Naive B cell (primary cell): Measurements from ENCODE around the gene ZNF554. TPM values are rescaled to one million over a fixed set of nuclear protein-coding genes. Genes with fewer than 3 reads are reported as not detected.
"Not testable (repeated sequence)": the region's sequence is repeated elsewhere in the genome, so short reads cannot be mapped to it uniquely, and the experiment has no call there.

Source experiments
- ATAC-seq, 2 donors: fragments of 150-1000 bp; cut with Tn5 transposase; 2 replicates each; pipeline ENCODE4 v1.10.0; 2021; ENCODE audit warnings: low read depth in 2 of 2, mild to moderate bottlenecking in 2 of 2, moderate library complexity in 2 of 2
- DNase-seq: peaks from one replicate; pipeline ENCODE4 v3.0.0; 2022
- H3K27ac Mint-ChIP-seq, 6 donors: one replicate each; pipeline ENCODE4 v1.8.0; 2020 to 2022; ENCODE audit warnings: mild to moderate bottlenecking in 6 of 6, mixed read lengths in 6 of 6, moderate library complexity in 5 of 6, inconsistent platforms in 2 of 6
- H3K27me3 Mint-ChIP-seq, 3 donors: one replicate each; pipeline ENCODE4 v1.8.0; 2021 to 2022; ENCODE audit warnings: mixed read lengths in 3 of 3, mild to moderate bottlenecking in 1 of 3
- H3K36me3 Mint-ChIP-seq, 2 donors: one replicate each; pipeline ENCODE4 v1.8.0; 2020 to 2022; ENCODE audit warnings: mixed read lengths in 2 of 2, inconsistent platforms in 1 of 2, mild to moderate bottlenecking in 1 of 2
- H3K4me1 Mint-ChIP-seq, 3 donors: one replicate each; pipeline ENCODE4 v1.8.0; 2020 to 2022; ENCODE audit warnings: mixed read lengths in 3 of 3, inconsistent platforms in 1 of 3, mild to moderate bottlenecking in 1 of 3, moderate library complexity in 1 of 3
- H3K4me3 Mint-ChIP-seq, 8 donors: one replicate each; pipeline ENCODE4 v1.8.0; 2020 to 2022; ENCODE audit warnings: mild to moderate bottlenecking in 8 of 8, mixed read lengths in 8 of 8, moderate library complexity in 8 of 8, inconsistent platforms in 2 of 8
- H3K9me3 Mint-ChIP-seq, 7 donors: one replicate each; pipeline ENCODE4 v1.8.0; 2020 to 2022; ENCODE audit warnings: mixed read lengths in 7 of 7, mild to moderate bottlenecking in 5 of 7, inconsistent platforms in 2 of 7, moderate library complexity in 1 of 7
- polyA plus RNA-seq, 6 donors: library from polyadenylated mRNA; unstranded; fragments of 300-500 nt; fragmentation: Illumina TruSeq; gene quantifications; one replicate each; pipeline ENCODE4 v1.2.3, GENCODE V29; 2021; ENCODE audit warnings: low read depth in 6 of 6

ZNF554 gene
- polyA plus RNA-seq, 6 donors from 2014 or later, result 0.70 to 6.3 (median 3.0) TPM

- Mint-ChIP-seq H3K27me3 (no peaks in the 10 kb centered on the region), H3K36me3 (peaks cover 0 to under 1% of the 10 kb centered on the region in 2 donors), H3K27ac (no peak overlapping the region), H3K9me3 (peaks cover 0 to 2% (median 0%) of the 10 kb centered on the region in 7 donors), H3K4me1 (peaks cover 5 to 10% (median 8%) of the 10 kb centered on the region in 3 donors), H3K4me3 (no peak overlapping the region)
- DNase-seq, result no peak
- no peak for ATAC-seq
Observed at GRCh38 chr19:2814426-2814825, 5.2 kb upstream of the ZNF554 start.

- no peak for DNase-seq
- no peak for ATAC-seq
- Mint-ChIP-seq H3K9me3 (peaks cover 0 to 2% (median 0%) of the 10 kb centered on the region in 7 donors), H3K36me3 (no peaks in the 10 kb centered on the region), H3K27me3 (no peaks in the 10 kb centered on the region), H3K4me3 (no peak overlapping the region), H3K27ac (no peak overlapping the region), H3K4me1 (peaks cover 5 to 11% (median 8%) of the 10 kb centered on the region in 3 donors)
Observed at GRCh38 chr19:2815191-2815614, 4.5 kb upstream of the ZNF554 start.

- no peak for ATAC-seq
- Mint-ChIP-seq H3K4me1 (peaks cover 7 to 13% (median 8%) of the 10 kb centered on the region in 3 donors), H3K27ac (peak overlapping the region in 3 of 6 donors; percentile 22 to 62 (median 56)), H3K9me3 (peaks cover 0 to 2% (median 0%) of the 10 kb centered on the region in 7 donors), H3K36me3 (no peaks in the 10 kb centered on the region), H3K4me3 (no peak overlapping the region), H3K27me3 (no peaks in the 10 kb centered on the region)
- no peak for DNase-seq
Observed at GRCh38 chr19:2815923-2816322, 3.7 kb upstream of the ZNF554 start.

DNA sequence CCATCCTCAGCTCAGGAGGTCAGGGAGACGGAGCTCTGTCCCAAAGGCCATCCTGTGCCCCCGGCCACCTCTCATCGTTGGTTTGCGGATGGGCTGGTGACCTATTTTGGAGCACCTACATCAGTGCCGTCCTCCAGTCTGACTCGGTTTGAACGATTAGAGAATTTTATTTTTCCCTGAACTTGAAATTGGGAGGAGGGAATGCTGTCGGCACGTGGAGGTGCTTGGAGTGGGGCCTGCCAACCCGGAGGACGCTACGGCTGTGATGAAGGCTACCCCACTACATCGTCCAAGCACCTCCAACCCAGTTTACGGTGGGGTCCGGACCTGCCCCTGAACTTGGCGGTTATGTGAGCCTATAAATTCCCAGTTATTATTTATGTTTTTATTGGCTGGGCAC, 3.0 kb upstream of the ZNF554 start:
- H3K9me3 Mint-ChIP-seq, result peaks cover 0 to 2% (median 0%) of the 10 kb centered on the region in 7 donors

DNA sequence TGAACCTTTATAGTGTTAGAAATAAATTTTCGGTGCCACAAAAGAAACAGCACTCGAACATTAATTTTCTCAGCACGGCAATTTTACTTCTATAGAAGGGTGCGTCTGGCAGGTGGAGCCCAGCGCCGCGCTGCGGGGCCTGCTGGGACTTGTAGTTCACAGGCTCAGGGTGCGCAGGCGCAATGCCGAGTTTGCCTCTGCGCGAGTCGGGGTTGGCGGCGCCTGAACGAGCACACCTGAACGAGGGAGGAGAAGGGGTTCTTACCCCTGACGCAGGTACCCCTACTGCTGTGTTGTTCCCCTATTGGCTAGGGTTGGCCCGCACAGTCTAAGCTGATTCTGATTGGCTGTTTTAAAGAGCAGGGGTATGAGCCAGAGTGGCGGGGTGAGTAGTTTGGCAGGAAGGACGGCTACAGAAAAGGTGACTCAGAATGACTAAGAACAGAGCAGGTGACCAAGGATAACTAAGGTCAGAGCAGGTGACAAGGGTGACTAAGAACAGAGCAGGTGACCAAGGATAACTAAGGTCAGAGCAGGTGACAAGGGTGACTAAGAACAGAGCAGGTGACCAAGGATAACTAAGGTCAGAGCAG, 2.3 kb upstream of the ZNF554 start:
- ATAC-seq, DNase-seq, H3K27me3 Mint-ChIP-seq, H3K36me3 Mint-ChIP-seq, H3K9me3 Mint-ChIP-seq: not testable (repeated sequence)
- peak overlapping the region in 3 of 8 donors; percentile 33 to 79 (median 44) for H3K4me3 Mint-ChIP-seq
- peaks cover 8 to 17% (median 13%) of the 10 kb centered on the region in 3 donors for H3K4me1 Mint-ChIP-seq
- H3K27ac Mint-ChIP-seq, result peak overlapping the region in 4 of 6 donors; percentile 14 to 88 (median 66)

More for the DNA sequence above, 3.0 kb upstream of the ZNF554 start:
- Mint-ChIP-seq H3K4me3 (no peak overlapping the region), H3K36me3 (no peaks in the 10 kb centered on the region), H3K4me1 (peaks cover 8 to 13% (median 12%) of the 10 kb centered on the region in 3 donors), H3K27ac (no peak overlapping the region), H3K27me3 (no peaks in the 10 kb centered on the region)
- DNase-seq, result no peak
- ATAC-seq, result no peak

DNA sequence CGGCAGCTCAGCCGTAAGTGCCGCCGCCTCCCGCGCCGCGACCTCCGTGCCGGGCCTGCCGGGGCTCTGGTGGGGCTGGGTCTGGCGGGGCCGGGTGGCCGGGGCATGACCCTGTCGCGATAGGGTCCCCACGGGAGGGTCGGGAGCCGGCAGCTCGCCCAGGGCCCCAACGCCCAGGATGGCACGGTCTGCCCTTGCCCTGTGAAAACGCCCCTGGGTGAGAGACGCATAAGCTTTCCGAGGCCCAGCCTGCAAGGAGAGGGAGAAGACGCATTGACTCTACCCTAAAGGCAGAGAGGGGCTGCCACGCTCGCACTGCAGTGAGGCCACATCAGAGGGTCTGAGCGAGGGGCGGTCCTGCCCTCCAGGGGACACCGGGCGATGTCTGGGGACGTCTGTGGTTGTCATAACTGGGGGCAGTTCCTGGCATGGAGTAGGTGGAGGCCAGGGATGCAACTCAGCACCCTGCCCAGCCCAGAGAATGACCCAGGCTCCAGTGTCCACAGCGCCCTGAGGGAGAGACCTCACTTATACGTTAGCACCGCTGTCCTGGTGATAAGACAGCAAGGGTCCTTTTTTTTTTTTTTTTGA, 539 bp downstream of the ZNF554 start:
- ATAC-seq (peak in 1 of 2 donors; percentile 13), DNase-seq (no peak)
- H3K4me3 Mint-ChIP-seq, result peak overlapping the region; percentile 81 to 90 (median 86)

DNA sequence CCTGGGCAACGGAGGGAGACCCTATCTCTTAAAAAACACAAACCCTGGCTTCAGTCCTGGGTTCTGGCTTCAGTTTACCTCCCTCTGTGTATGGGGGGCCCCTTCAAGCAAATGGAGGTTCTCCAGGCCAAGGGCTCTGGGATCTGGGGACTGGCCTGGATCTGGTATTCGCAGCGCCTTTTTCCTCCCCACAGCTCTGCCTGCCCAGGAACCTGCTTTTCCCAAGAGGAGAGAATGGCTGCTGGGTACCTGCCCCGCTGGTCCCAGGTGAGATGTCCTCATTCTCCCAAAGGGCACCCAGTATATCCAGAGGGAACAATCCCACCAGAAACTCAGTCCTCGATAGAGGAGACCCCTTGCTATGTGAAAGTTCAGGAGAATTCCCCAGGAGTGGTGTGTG, 3.2 kb downstream of the ZNF554 start:
- H3K27me3 Mint-ChIP-seq, result no peaks in the 10 kb centered on the region
- ATAC-seq (no peak), DNase-seq (no peak)
- no peak overlapping the region for H3K27ac Mint-ChIP-seq
- H3K4me1 Mint-ChIP-seq, result peaks cover 8 to 17% (median 12%) of the 10 kb centered on the region in 3 donors
- H3K36me3 Mint-ChIP-seq, result peaks cover 9 to 11% of the 10 kb centered on the region in 2 donors
- peak overlapping the region in 1 of 8 donors; percentile 54 for H3K4me3 Mint-ChIP-seq
- peaks cover 0 to 4% (median 0%) of the 10 kb centered on the region in 7 donors for H3K9me3 Mint-ChIP-seq

More for the DNA sequence above, 539 bp downstream of the ZNF554 start:
- Mint-ChIP-seq H3K4me1 (peaks cover 8 to 17% (median 13%) of the 10 kb centered on the region in 3 donors), H3K9me3 (peaks cover 0 to 2% (median 0%) of the 10 kb centered on the region in 7 donors), H3K36me3 (peaks cover 0 to 5% of the 10 kb centered on the region in 2 donors), H3K27ac (peak overlapping the region in 3 of 6 donors; percentile 32 to 60 (median 34)), H3K27me3 (no peaks in the 10 kb centered on the region)

GRCh38 chr19:2823646-2824045, 4.0 kb downstream of the ZNF554 start:
- Mint-ChIP-seq H3K9me3 (peaks cover 0 to 5% (median 0%) of the 10 kb centered on the region in 7 donors), H3K4me1 (peaks cover 7 to 14% (median 14%) of the 10 kb centered on the region in 3 donors), H3K27me3 (no peaks in the 10 kb centered on the region), H3K4me3 (peak overlapping the region in 2 of 8 donors; percentile 33 to 60), H3K27ac (no peak overlapping the region), H3K36me3 (peaks cover 11 to 14% of the 10 kb centered on the region in 2 donors)
- ATAC-seq, result no peak
- DNase-seq, result no peak

DNA sequence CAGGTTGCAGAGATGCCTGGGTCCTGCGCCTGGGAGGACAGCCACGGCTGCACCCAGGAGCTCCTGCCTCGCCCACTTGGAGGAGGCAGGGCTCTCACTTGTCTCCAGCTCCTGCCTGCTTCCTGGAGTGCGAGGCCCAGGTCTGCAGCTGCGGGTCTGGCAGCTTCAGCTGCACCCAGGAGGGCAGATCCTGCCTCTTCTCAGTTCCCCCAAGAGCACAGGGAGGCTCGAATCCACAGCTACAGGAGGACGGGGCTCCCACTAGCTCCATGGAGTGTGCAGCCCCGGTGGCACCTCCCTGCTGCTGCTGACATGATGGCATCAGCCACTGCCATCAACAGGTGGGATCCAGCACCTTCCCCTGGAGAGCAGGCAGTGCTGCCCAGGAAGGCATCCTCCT, 4.5 kb downstream of the ZNF554 start:
- peaks cover 11 to 14% of the 10 kb centered on the region in 2 donors for H3K36me3 Mint-ChIP-seq
- no peak overlapping the region for H3K27ac Mint-ChIP-seq
- ATAC-seq, result no peak
- H3K4me3 Mint-ChIP-seq, result peak overlapping the region in 1 of 8 donors; percentile 63
- H3K9me3 Mint-ChIP-seq, result peaks cover 0 to 5% (median 0%) of the 10 kb centered on the region in 7 donors
- no peaks in the 10 kb centered on the region for H3K27me3 Mint-ChIP-seq
- peaks cover 6 to 13% (median 12%) of the 10 kb centered on the region in 3 donors for H3K4me1 Mint-ChIP-seq
- no peak for DNase-seq

DNA sequence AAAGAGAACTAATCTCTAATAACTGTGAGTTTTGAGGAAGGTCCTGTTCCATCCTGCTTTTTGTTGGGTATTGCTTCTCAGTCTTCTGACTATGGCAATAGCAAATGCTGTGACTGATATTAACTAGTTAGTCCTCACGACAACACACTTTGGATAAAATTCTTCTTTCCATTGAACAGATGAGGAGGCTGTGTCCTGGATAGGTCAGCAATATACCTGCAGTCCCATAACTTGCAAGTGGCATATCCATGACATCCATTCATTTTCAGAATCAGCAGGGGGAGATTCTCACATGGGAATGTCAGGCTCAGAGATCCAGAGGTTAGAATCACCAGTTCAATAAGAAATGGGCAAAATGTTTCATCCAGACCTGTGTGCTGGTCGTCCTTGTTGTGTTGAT, 7.4 kb downstream of the ZNF554 start:
- Mint-ChIP-seq H3K27ac (no peak overlapping the region), H3K4me3 (no peak overlapping the region), H3K4me1 (peaks cover 2 to 7% (median 6%) of the 10 kb centered on the region in 3 donors), H3K9me3 (peaks cover 0 to 15% (median 5%) of the 10 kb centered on the region in 7 donors), H3K36me3 (peaks cover 11 to 14% of the 10 kb centered on the region in 2 donors), H3K27me3 (no peaks in the 10 kb centered on the region)
- ATAC-seq (no peak), DNase-seq (no peak)

DNA sequence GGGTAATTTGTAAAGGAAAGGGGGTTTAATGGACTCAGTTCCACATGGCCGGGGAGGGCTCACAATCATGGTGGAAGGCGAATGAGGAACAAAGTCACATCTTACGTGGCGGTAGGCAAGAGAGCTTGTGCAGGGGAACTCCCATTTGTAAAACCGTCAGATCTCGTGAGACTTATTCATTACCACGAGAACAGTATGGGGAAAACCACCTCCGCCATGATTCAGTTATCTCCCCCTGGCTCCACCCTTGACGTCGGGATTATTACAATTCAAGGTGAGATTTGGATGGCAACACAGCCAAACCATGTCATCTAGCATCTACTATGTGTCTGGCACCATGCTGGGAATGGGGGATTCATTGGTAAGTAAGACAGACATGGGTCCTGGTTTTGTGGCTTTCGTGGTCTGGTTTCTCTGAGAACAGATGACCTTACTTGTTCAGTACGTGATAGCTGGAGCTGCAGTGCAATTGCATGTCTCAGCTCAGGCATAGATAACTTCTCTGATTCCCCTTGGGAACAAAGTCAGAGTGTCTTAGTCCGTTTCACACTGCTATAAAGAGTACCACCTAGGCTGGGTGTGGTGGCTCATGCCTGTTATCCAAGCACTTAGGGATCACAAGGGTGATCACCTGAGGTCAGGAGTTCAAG, 8.3 kb downstream of the ZNF554 start:
- Mint-ChIP-seq H3K4me1 (peaks cover 0 to 9% (median 7%) of the 10 kb centered on the region in 3 donors), H3K4me3 (no peak overlapping the region), H3K27me3 (no peaks in the 10 kb centered on the region), H3K36me3 (peaks cover 18 to 22% of the 10 kb centered on the region in 2 donors), H3K9me3 (peaks cover 2 to 24% (median 9%) of the 10 kb centered on the region in 7 donors), H3K27ac (peak overlapping the region in 1 of 6 donors; percentile 69)
- ATAC-seq (peak in 1 of 2 donors; percentile 14), DNase-seq (no peak)

DNA sequence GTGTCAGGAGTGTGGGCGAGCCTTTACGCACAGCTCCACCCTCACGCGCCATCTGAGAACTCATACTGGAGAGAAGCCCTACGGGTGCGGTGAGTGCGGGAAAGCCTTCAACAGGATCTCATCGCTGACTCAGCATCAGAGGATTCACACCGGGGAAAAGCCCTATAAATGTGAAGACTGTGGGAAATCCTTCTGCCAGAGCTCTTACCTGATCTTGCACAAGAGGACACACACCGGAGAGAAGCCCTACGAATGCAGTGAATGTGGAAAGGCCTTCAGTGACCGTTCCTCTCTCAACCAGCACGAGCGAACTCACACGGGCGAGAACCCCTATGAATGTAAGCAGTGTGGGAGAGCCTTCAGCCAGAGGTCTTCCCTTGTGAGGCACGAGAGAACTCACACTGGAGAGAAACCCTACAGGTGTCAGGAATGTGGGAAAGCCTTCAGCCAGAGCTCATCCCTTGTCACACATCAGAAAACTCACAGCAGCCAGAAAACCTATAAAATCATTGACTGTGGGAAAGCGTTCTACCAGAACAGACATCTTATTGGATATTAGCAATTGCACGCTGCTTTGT, 14.7 kb downstream of the ZNF554 start:
- Mint-ChIP-seq H3K9me3 (peaks cover 9 to 65% (median 39%) of the 10 kb centered on the region in 7 donors), H3K27ac (no peak overlapping the region)
- no peak for DNase-seq

GRCh38 chr19:2837430-2837829, 17.8 kb downstream of the ZNF554 start:
- Mint-ChIP-seq H3K36me3 (peaks cover 30 to 32% of the 10 kb centered on the region in 2 donors), H3K27me3 (no peaks in the 10 kb centered on the region), H3K9me3 (peaks cover 9 to 52% (median 36%) of the 10 kb centered on the region in 7 donors), H3K4me1 (peaks cover 9 to 16% (median 10%) of the 10 kb centered on the region in 3 donors), H3K27ac (peak overlapping the region in 1 of 6 donors; percentile 54), H3K4me3 (peak overlapping the region in 1 of 8 donors; percentile 56)
- DNase-seq (no peak), ATAC-seq (no peak)

More for the DNA sequence above, 14.7 kb downstream of the ZNF554 start:
- peaks cover 0 to 4% (median 0%) of the 10 kb centered on the region in 3 donors for H3K4me1 Mint-ChIP-seq
- H3K36me3 Mint-ChIP-seq, result peaks cover 32 to 34% of the 10 kb centered on the region in 2 donors
- H3K4me3 Mint-ChIP-seq, result peak overlapping the region in 2 of 8 donors; percentile 12 to 56
- ATAC-seq, result no peak
- no peaks in the 10 kb centered on the region for H3K27me3 Mint-ChIP-seq
